Activated CD4-positive, CD25-positive, alpha-beta regulatory T cell treated with anti-CD3 and anti-CD28 coated beads, Interleukin-2, amount 50 U/mL, for 72 hours (primary cell): ENCODE results near the gene RABL6.
"Not testable (repeated sequence)": the region's sequence is repeated elsewhere in the genome, so short reads cannot be mapped to it uniquely, and the experiment has no call there.

Experiments
- DNase-seq: peaks from one replicate; pipeline ENCODE4 v3.0.0; 2021

The RABL6 gene

GRCh38 chr9:136860933-136861873 lies 53.5 kb downstream of the RABL6 start:
- peak; percentile 30 for DNase-seq

- DNase-seq: no peak
Observed at GRCh38 chr9:136861874-136862457, 54.2 kb downstream of the RABL6 start.

- DNase-seq: peak; percentile 30
Observed at GRCh38 chr9:136862849-136863622, 55.3 kb downstream of the RABL6 start.

GRCh38 chr9:136863623-136864273 lies 56.0 kb downstream of the RABL6 start:
- DNase-seq: no peak

- peak; percentile 30 for DNase-seq
Observed at GRCh38 chr9:136865041-136865767, 57.5 kb downstream of the RABL6 start.

GRCh38 chr9:136865768-136866103 lies 58.0 kb downstream of the RABL6 start:
- no peak for DNase-seq

GRCh38 chr9:136866898-136867421 lies 59.2 kb downstream of the RABL6 start:
- DNase-seq: not testable (repeated sequence)

GRCh38 chr9:136867480-136867879 lies 59.7 kb downstream of the RABL6 start:
- no peak for DNase-seq

GRCh38 chr9:136867917-136868316 lies 60.2 kb downstream of the RABL6 start:
- no peak for DNase-seq

GRCh38 chr9:136868644-136869043 lies 60.9 kb downstream of the RABL6 start:
- no peak for DNase-seq

- DNase-seq: not testable (repeated sequence)
Observed at GRCh38 chr9:136869611-136870010, 61.9 kb downstream of the RABL6 start.

- no peak for DNase-seq
Observed at GRCh38 chr9:136875155-136875554, 67.4 kb downstream of the RABL6 start.

- DNase-seq: no peak
Observed at GRCh38 chr9:136876476-136876875, 68.7 kb downstream of the RABL6 start.

- no peak for DNase-seq
Observed at GRCh38 chr9:136880651-136881050, 72.9 kb downstream of the RABL6 start.

GRCh38 chr9:136881691-136882108 lies 74.0 kb downstream of the RABL6 start:
- DNase-seq: peak; percentile 57

GRCh38 chr9:136882109-136882946 lies 74.6 kb downstream of the RABL6 start:
- DNase-seq: peak; percentile 75

- not testable (repeated sequence) for DNase-seq
Observed at GRCh38 chr9:136882947-136883283, 75.2 kb downstream of the RABL6 start.

- not testable (repeated sequence) for DNase-seq
Observed at GRCh38 chr9:136883670-136884069, 75.9 kb downstream of the RABL6 start.

- peak; percentile 99 for DNase-seq
Observed at GRCh38 chr9:136885950-136886578, 78.3 kb downstream of the RABL6 start, which contains the start of gene TRAF2. Gene TRAF2, plus strand, starts transcription at chr9:136886516. Its CDS starts 12,225 bp downstream, at chr9:136898741.
